Tibial artery (tissue), 4 donors: ENCODE measurements around the gene EFHC1.

Source experiments
- DNase-seq, 2 donors: peaks; one replicate each; pipeline ENCODE4 v3.0.0-alpha.2; 2019
- H3K27ac ChIP-seq, 2 donors: fragments of 200-600 bp; sonication (generic) in 1 of 2; 1 replicate in 1 of 2; 2 replicates in 1 of 2; pipeline ENCODE4 v1.5.1; 2018 to 2019; ENCODE audit warnings: mild to moderate bottlenecking in 1 of 2
- H3K27me3 ChIP-seq, 2 donors: fragments of 200-600 bp; sonication (generic) in 1 of 2; one replicate each; pipeline versions ENCODE4 v1.5.1 to v1.6.0; 2016 to 2019
- H3K36me3 ChIP-seq, 3 donors: fragments of 200-600 bp; sonication (generic) in 2 of 3; one replicate each; pipeline ENCODE4 v1.5.1; 2016 to 2019; ENCODE audit warnings: mild to moderate bottlenecking in 2 of 3
- H3K4me1 ChIP-seq, 4 donors: fragments of 200-600 bp; sonication (generic) in 2 of 4; 1 replicate in 3 of 4; 2 replicates in 1 of 4; pipeline ENCODE4 v1.5.1; 2016 to 2019
- H3K4me3 ChIP-seq, 2 donors: fragments of 200-600 bp; sonication (generic) in 1 of 2; 1 replicate in 1 of 2; 2 replicates in 1 of 2; pipeline ENCODE4 v1.5.1; 2018 to 2019; ENCODE audit warnings: mild to moderate bottlenecking in 2 of 2
- H3K9me3 ChIP-seq, 3 donors: fragments of 200-600 bp; sonication (generic) in 1 of 3; one replicate each; pipeline ENCODE4 v1.5.1; 2016 to 2019
- CTCF ChIP-seq, 2 experiments: fragments of 200-600 bp in 1 of 2; fragments of 450-650 bp in 1 of 2; IDR thresholded peaks; one replicate each; pipeline ENCODE4 v1.5.1; 2017 to 2019; ENCODE audit warnings: antibody characterized with exemption in 2 of 2, mild to moderate bottlenecking in 1 of 2, moderate library complexity in 1 of 2
- intact Hi-C: fragments of 100-400 bp; cut with DNase I; formaldehyde crosslinking; loops from one replicate; pipeline ENCODE4 v1.15.0; 2023; ENCODE audit warnings: low total_unique reads

EFHC1 gene

GRCh38 chr6:52420668-52421358, 671 bp downstream of the EFHC1 start:
- no peak for DNase-seq
- Histone ChIP-seq H3K4me3 (peak overlapping the region; percentile 65 to 84), H3K27ac (peak overlapping the region; percentile 84), H3K9me3 (no peaks in the 10 kb centered on the region), H3K36me3 (no peaks in the 10 kb centered on the region), H3K27me3 (no peaks in the 10 kb centered on the region), H3K4me1 (peaks cover 0 to 35% (median 19%) of the 10 kb centered on the region in 4 donors)
- intact Hi-C loops: loop anchor here (2.0 to 5.0 kb wide), 3 partner anchors 59 to 156 kb away; partner anchors contain the start of genes PAQR8 and TRAM2
- TF ChIP-seq CTCF (IDR thresholded peaks at IDR 0.05): no peak

GRCh38 chr6:52422156-52422555, 2.0 kb downstream of the EFHC1 start:
- intact Hi-C loops: loop anchor here (5.0 kb wide), 2 partner anchors 60 to 155 kb away; partner anchors contain the start of genes PAQR8 and TRAM2
- H3K4me1 ChIP-seq: peaks cover 0 to 30% (median 17%) of the 10 kb centered on the region in 4 donors

GRCh38 chr6:52423448-52423847, 3.3 kb downstream of the EFHC1 start:
- Histone ChIP-seq H3K27ac (peak overlapping the region; percentile 36 to 65), H3K4me3 (no peak overlapping the region), H3K9me3 (no peaks in the 10 kb centered on the region), H3K36me3 (no peaks in the 10 kb centered on the region), H3K27me3 (no peaks in the 10 kb centered on the region), H3K4me1 (peaks cover 0 to 25% (median 17%) of the 10 kb centered on the region in 4 donors)
- TF ChIP-seq CTCF (IDR thresholded peaks at IDR 0.05): no peak
- intact Hi-C loops: loop anchor here (5.0 kb wide), 2 partner anchors 61 to 154 kb away; partner anchors contain the start of genes PAQR8 and TRAM2
- DNase-seq: no peak

More at GRCh38 chr6:52422156-52422555, 2.0 kb downstream of the EFHC1 start:
- Histone ChIP-seq H3K27ac (no peak overlapping the region), H3K4me3 (no peak overlapping the region), H3K9me3 (no peaks in the 10 kb centered on the region), H3K36me3 (no peaks in the 10 kb centered on the region), H3K27me3 (no peaks in the 10 kb centered on the region)
- DNase-seq: no peak
- TF ChIP-seq CTCF (IDR thresholded peaks at IDR 0.05): no peak

- DNase-seq: no peak
- Histone ChIP-seq H3K9me3 (no peaks in the 10 kb centered on the region), H3K36me3 (no peaks in the 10 kb centered on the region), H3K4me3 (no peak overlapping the region), H3K27me3 (no peaks in the 10 kb centered on the region), H3K4me1 (peaks cover 0 to 25% (median 17%) of the 10 kb centered on the region in 4 donors), H3K27ac (peak overlapping the region; percentile 36 to 65)
- intact Hi-C loops: loop anchor here (5.0 kb wide), 2 partner anchors 62 to 153 kb away; partner anchors contain the start of genes PAQR8 and TRAM2
- TF ChIP-seq CTCF (IDR thresholded peaks at IDR 0.05): no peak
Observed at GRCh38 chr6:52423971-52424381, 3.8 kb downstream of the EFHC1 start.

- TF ChIP-seq CTCF (IDR thresholded peaks at IDR 0.05): no peak
- Histone ChIP-seq H3K36me3 (no peaks in the 10 kb centered on the region), H3K27me3 (no peaks in the 10 kb centered on the region), H3K27ac (peak overlapping the region; percentile 55 to 65), H3K4me3 (no peak overlapping the region), H3K4me1 (peaks cover 0 to 22% (median 14%) of the 10 kb centered on the region in 4 donors), H3K9me3 (no peaks in the 10 kb centered on the region)
- intact Hi-C loops: loop anchor here (5.0 kb wide), 2 partner anchors 62 to 153 kb away; partner anchors contain the start of genes PAQR8 and TRAM2
- no peak for DNase-seq
Observed at GRCh38 chr6:52424513-52424912, 4.4 kb downstream of the EFHC1 start.
